Adrenal gland (tissue), 12 donors: ENCODE data around the gene RIC8B. TPM values are rescaled to one million over a fixed set of nuclear protein-coding genes. Genes with fewer than 3 reads are reported as not detected.
"Not testable (repeated sequence)": the region's sequence is repeated elsewhere in the genome, so short reads cannot be mapped to it uniquely, and the experiment has no call there.

ENCODE experiments used
- DNase-seq, 7 donors: peaks; one replicate each; pipeline ENCODE4 v3.0.0-alpha.2; 2019 to 2020
- H3K27ac ChIP-seq, 5 donors: fragments of 200-600 bp; sonication (generic) in 4 of 5; 1 replicate in 3 of 5; 2 replicates in 2 of 5; pipeline versions ENCODE4 v1.5.1 to v1.8.0; 2016 to 2020; ENCODE audit warnings: mild to moderate bottlenecking in 1 of 5
- H3K27me3 ChIP-seq: fragments of 200-600 bp; 2 replicates; pipeline ENCODE4 v1.8.0; 2021
- H3K36me3 ChIP-seq, 2 donors: fragments of 200-600 bp; replicated peaks in 1 of 2; 1 replicate in 1 of 2; 2 replicates in 1 of 2; pipeline versions ENCODE4 v1.5.1 to v1.8.0; 2018 to 2022
- H3K4me1 ChIP-seq, 2 donors: fragments of 200-600 bp; replicated peaks in 1 of 2; 1 replicate in 1 of 2; 2 replicates in 1 of 2; pipeline versions ENCODE4 v1.5.1 to v1.8.0; 2018 to 2021
- H3K4me3 ChIP-seq, 4 donors: fragments of 200-600 bp; sonication (generic) in 3 of 4; one replicate each; pipeline ENCODE4 v1.5.1; 2016 to 2018
- H3K9me3 ChIP-seq, 3 donors: fragments of 200-600 bp; sonication (generic) in 1 of 3; replicated peaks in 1 of 3; 1 replicate in 2 of 3; 2 replicates in 1 of 3; pipeline versions ENCODE4 v1.5.1 to v1.8.0; 2016 to 2021
- CTCF ChIP-seq, 6 experiments: fragments of 450-650 bp in 4 of 6; fragments of 200-600 bp in 2 of 6; sonication (generic) in 1 of 6; IDR thresholded peaks; 1 replicate in 5 of 6; 2 replicates in 1 of 6; pipeline versions ENCODE4 v1.5.1 to v1.8.0; 2016 to 2021; ENCODE audit warnings: antibody characterized with exemption in 6 of 6, mild to moderate bottlenecking in 2 of 6, moderate library complexity in 1 of 6
- POLR2A ChIP-seq, 2 donors: fragments of 450-650 bp; IDR thresholded peaks; one replicate each; pipeline ENCODE4 v1.6.1; 2017; ENCODE audit warnings: antibody characterized with exemption in 2 of 2, mild to moderate bottlenecking in 2 of 2, moderate library complexity in 1 of 2
- WGBS, 4 donors: extraction: QIAGEN DNeasy Blood & Tissue Kit in 2 of 4; methylation state at CpG; one replicate each; pipeline versions ENCODE4 v1.1.5 to v1.1.7; 2013 to 2017; 5-methylcytosine and 5-hydroxymethylcytosine counted together
- intact Hi-C, 2 donors: fragments of 100-400 bp; cut with DNase I; formaldehyde crosslinking; loops; one replicate each; pipeline versions ENCODE4 v1.14.1 to v1.15.0; 2022 to 2023
- polyA plus RNA-seq, 3 donors: library from polyadenylated mRNA; stranded (reverse); fragments of 200-250 nt in 2 of 3; fragments of 350-450 nt in 1 of 3; fragmentation: Illumina TruSeq in 1 of 3; extraction: RNeasy Lipid Tissue Mini Kit (QIAGEN cat#74804) in 1 of 3; gene quantifications; one replicate each; pipeline ENCODE4 v1.2.3, GENCODE V29; 2013 to 2014
- total RNA-seq, 9 donors: library from RNA; depleted of rRNA in 4 of 9; stranded (reverse); fragments of >200 nt in 4 of 9; fragments of 120-200 nt in 1 of 9; fragmentation: NEBNext Ultra II Directional in 1 of 9; extraction: Animal tissue kit (Norgen Biotek cat#: 25700) in 1 of 9; gene quantifications; one replicate each; pipeline versions ENCODE4 v1.1.0 to v1.2.4, GENCODE V29; 2013 to 2023
- donor health status: healthy with polysubstance abuse.
- donor health status: Bipolar disorder and iron deficiency.
- donor health status: DM: yes; HTN: yes; CAD: no.
- donor health status: DM: no; HTN: no; CAD: no.
- donor health status: DM: no; HTN: no; CAD: no.
- donor health status: DM: yes; HTN: yes; CAD: no.

RIC8B gene
- total and polyA plus RNA-seq, 12 donors, result 5.1 to 29.3 (median 14.5) TPM

- H3K27me3 ChIP-seq, result no peaks in the 10 kb centered on the region
- H3K4me3 ChIP-seq, result no peak overlapping the region
- no peaks in the 10 kb centered on the region for H3K36me3 ChIP-seq
- H3K27ac ChIP-seq, result no peak overlapping the region
- no peaks in the 10 kb centered on the region for H3K4me1 ChIP-seq
- TF ChIP-seq CTCF (IDR thresholded peaks at IDR 0.05) (peak in 5 of 6 experiments; percentile 15 to 45 (median 31)), POLR2A (IDR thresholded peaks at IDR 0.05) (no peak)
- H3K9me3 ChIP-seq, result no peaks in the 10 kb centered on the region
- intact Hi-C loops, result no loop called here
- 17 to 21% (median 19%) methylated on average over 3 of the region's 3 CpGs for WGBS, 4 donors
- DNase-seq, result no peak
Measured at GRCh38 chr12:106918746-106919145, 144.3 kb downstream of the RIC8B start.

- peak in 1 of 7 donors; percentile 37 for DNase-seq
- TF ChIP-seq CTCF (IDR thresholded peaks at IDR 0.05) (peak; percentile 73 to 92 (median 83)), POLR2A (IDR thresholded peaks at IDR 0.05) (no peak)
- 35 to 45% (median 37%) methylated on average over 4 of the region's 4 CpGs for WGBS, 4 donors
- no peak overlapping the region for H3K27ac ChIP-seq
- no peaks in the 10 kb centered on the region for H3K4me1 ChIP-seq
- no peaks in the 10 kb centered on the region for H3K36me3 ChIP-seq
- H3K27me3 ChIP-seq, result no peaks in the 10 kb centered on the region
- no peak overlapping the region for H3K4me3 ChIP-seq
- no peaks in the 10 kb centered on the region for H3K9me3 ChIP-seq
- intact Hi-C loops, result loop anchor here (5.0 to 10.0 kb wide), 3 partner anchors 235 to 535 kb away; no protein-coding TSS in a partner anchor
Measured at GRCh38 chr12:106919910-106920544, 145.5 kb downstream of the RIC8B start.

- not testable (repeated sequence) for H3K4me3 ChIP-seq, DNase-seq, H3K4me1 ChIP-seq, H3K27ac ChIP-seq, H3K9me3 ChIP-seq, H3K36me3 ChIP-seq, H3K27me3 ChIP-seq
- WGBS, 4 donors, result 75 to 88% (median 80%) methylated on average over 2 of the region's 2 CpGs
- intact Hi-C loops, result loop anchor here (5.0 to 10.0 kb wide), 3 partner anchors 237 to 537 kb away; no protein-coding TSS in a partner anchor
Measured at GRCh38 chr12:106921976-106922375, 147.5 kb downstream of the RIC8B start.

- not testable (repeated sequence) for H3K4me1 ChIP-seq, DNase-seq, H3K36me3 ChIP-seq, H3K27ac ChIP-seq, H3K9me3 ChIP-seq, H3K4me3 ChIP-seq, H3K27me3 ChIP-seq
- intact Hi-C loops, result loop anchor here (5.0 to 10.0 kb wide), 3 partner anchors 239 to 539 kb away; no protein-coding TSS in a partner anchor
- 92 to 96% (median 95%) methylated on average over 2 of the region's 2 CpGs for WGBS, 4 donors
Measured at GRCh38 chr12:106923594-106923993, 149.1 kb downstream of the RIC8B start.

- no peak for DNase-seq
- H3K27ac ChIP-seq, result no peak overlapping the region
- WGBS, 4 donors, result 63 to 68% (median 66%) methylated on average over 3 of the region's 3 CpGs
- intact Hi-C loops, result loop anchor here (5.0 to 10.0 kb wide), 3 partner anchors 240 to 540 kb away; no protein-coding TSS in a partner anchor
- no peaks in the 10 kb centered on the region for H3K36me3 ChIP-seq
- H3K4me1 ChIP-seq, result no peaks in the 10 kb centered on the region
- H3K9me3 ChIP-seq, result no peaks in the 10 kb centered on the region
- no peak overlapping the region for H3K4me3 ChIP-seq
- no peak for TF ChIP-seq CTCF (IDR thresholded peaks at IDR 0.05)
- no peaks in the 10 kb centered on the region for H3K27me3 ChIP-seq
Measured at GRCh38 chr12:106924268-106924861, 149.9 kb downstream of the RIC8B start.
